GM12801 (cell line): ENCODE data around the gene PTGS1.

Source experiments
- CTCF ChIP-seq: IDR thresholded peaks from one replicate; pipeline ENCODE4 v1.5.1; 2011; ENCODE audit warnings: control low read depth; ENCODE audit not compliant: insufficient read length; ENCODE audit errors: extremely low read depth

Gene PTGS1

GRCh38 chr9:122332644-122333043 lies 38.2 kb upstream of the PTGS1 start:
- no peak for TF ChIP-seq CTCF

- TF ChIP-seq CTCF = no peak
Measured at GRCh38 chr9:122333169-122333808, 37.5 kb upstream of the PTGS1 start.

GRCh38 chr9:122334916-122335315 lies 35.9 kb upstream of the PTGS1 start:
- TF ChIP-seq CTCF = no peak

GRCh38 chr9:122336189-122336588 lies 34.6 kb upstream of the PTGS1 start:
- TF ChIP-seq CTCF = no peak

GRCh38 chr9:122336866-122337555 lies 33.8 kb upstream of the PTGS1 start:
- no peak for TF ChIP-seq CTCF

GRCh38 chr9:122337556-122337929 lies 33.3 kb upstream of the PTGS1 start:
- no peak for TF ChIP-seq CTCF

GRCh38 chr9:122338536-122338935 lies 32.3 kb upstream of the PTGS1 start:
- no peak for TF ChIP-seq CTCF
